ENCODE data around the gene FOXS1.
"Not testable (repeated sequence)": the region's sequence is repeated elsewhere in the genome, so short reads cannot be mapped to it uniquely, and the experiment has no call there.

FOXS1 gene

DNA sequence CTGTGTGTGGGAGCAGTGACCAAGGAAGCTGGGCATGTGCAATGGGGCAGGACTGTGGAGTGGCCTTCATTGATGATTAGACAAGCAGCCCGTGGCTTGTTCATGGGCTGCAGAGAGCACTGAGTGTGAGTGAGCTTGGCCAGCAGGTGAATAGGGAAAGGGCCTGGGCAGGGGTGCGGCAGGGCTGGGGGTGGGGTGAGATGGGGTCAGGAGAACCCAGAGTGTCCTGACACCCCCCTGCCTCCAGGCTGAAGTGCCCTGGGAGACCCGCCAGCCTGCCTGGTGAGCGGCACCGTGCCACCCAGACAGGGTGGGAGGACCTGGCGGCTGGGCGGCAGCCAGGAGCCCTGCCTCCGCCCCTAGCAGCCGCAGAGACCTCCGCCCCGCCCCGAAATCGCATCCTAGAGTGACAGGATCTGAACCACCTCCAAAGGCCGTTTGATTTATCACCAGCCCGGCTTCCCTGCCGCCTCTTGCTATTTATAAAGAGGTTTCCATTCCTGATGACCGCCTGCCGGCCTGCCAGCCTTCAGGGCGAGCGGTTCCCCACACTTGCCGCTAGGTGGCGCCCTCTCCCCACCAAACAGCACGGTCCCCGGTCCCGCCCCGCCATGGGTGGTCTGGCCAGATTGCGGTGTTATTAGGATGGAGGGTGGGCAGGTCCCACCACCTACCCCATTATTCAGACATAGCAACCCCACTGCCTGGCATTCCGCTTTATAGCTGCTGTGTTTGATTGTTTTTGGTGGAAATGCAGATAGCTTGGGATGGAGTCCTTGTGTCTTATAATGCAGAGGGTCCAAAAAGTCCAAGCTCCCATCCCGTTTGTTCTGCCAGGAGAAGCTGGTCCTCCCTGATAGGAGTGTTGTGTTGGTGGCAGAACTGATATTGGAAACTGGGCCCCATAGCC, 22.7 kb downstream of the FOXS1 start:
- peak; percentile 89 for DNase-seq (ENCODE audit: low spot score)

DNA sequence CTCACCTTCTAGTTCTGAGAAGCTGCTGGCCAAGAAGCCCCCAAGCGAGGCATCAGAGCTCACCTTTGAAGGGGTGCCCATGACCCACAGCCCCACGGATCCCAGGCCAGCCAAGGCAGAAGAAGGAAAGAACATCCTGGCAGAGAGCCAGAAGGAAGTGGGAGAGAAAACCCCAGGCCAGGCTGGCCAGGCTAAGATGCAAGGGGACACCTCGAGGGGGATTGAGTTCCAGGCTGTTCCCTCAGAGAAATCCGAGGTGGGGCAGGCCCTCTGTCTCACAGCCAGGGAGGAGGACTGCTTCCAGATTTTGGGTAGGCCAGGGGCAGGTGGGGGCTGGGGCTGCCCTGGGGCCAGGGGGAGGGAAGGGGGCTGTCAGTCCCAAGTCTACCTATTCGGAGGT, 24.0 kb downstream of the FOXS1 start:
- no peak for DNase-seq (ENCODE audit: low spot score)

DNA sequence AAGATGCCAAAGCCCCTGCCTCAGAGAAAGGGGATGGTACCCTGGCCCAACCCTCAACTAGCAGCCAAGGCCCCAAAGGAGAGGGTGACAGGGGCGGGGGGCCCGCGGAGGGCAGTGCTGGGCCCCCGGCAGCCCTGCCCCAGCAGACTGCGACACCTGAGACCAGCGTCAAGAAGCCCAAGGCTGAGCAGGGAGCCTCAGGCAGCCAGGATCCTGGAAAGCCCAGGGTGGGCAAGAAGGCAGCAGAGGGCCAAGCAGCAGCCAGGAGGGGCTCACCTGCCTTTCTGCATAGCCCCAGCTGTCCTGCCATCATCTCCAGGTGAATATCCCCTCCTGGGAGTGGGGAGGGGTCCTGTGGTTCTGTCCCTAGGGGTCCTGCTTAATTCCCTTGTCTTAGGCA, 25.2 kb downstream of the FOXS1 start:
- no peak for DNase-seq (ENCODE audit: low spot score)

DNA sequence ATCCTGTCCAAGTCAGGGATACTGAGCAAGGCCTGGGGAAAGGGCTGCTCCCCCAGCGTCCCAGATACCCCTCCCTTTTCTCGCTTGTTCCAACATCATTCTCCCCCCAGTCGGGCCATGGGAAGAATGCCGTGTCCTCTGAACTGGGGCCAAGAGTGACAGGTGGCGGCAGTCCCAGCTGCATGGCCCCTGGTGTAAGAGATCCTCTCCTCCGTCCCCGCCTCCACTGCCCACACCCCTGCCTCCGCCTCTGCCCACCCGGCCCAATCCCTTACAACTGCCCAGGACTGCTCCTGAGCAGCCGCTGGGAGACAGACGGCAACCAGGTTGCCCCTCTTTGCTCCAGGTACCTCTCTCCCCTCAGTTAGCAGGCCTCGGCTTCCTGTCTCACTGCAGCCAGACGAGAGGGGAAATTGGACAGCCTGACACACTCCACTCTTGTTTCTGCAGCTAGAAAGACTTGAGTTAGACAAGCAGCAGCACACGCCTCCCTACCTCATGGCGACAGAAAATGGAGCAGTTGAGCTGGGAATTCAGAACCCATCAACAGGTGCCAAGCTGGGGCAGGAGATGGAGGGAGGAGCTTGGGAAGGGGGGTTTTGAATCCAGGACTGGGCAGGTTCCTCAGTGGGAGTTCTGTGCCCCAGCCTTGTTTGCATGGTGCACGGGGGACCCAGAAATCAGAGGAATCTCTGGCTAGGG, 26.2 kb downstream of the FOXS1 start, which contains the start of gene MYLK2:
TSS of gene MYLK2 (plus strand) at position 274 of the 702 bp plus-strand sequence. CDS start at position 499, 225 bp downstream.
- no peak for DNase-seq (ENCODE audit: low spot score)

DNA sequence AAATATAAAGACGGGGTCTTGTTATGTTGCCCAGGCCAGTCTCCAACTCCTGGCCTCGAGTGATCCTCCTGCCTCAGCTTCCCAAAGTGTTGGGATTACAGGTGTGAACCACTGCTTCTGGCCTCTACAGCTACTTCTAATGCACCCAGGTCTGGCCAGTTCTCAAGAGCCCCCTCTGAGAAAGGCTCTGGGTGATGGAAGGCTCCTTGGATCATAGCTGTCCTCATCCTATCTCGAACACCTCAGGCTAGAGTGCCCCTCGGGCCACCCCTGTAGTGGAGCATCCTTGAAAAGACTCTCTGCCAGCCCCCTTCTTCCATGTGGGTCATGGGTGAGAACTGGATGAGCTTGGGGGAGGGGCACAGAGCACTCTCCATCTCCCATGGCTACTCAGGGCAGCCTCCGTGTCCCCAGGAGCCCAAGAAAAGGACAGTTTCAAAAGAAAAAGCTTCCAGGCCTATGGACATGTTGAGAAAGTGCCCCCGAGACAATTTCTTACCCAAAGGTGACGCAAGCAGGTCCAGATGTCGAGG, 27.0 kb downstream of the FOXS1 start:
- no peak for DNase-seq (ENCODE audit: low spot score)

DNA sequence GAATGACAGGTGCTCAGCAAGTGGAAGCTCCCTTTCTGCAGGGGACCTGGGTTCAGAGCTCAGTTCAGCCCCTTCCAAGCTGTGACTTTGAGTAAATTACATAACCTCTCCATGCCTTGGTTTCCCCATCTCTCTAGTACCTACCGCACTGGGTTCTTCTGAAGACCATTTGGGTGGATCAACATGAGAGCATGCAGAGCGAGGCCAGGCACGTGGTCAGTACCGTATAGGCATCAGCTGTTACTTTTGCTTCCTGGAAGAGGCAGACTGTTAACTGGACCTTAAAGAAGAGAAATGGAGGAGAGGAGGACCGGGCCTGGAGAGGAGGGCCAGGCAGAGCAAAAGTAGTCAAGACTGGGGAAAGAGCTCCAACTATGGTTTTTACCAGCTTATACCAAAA, 27.9 kb downstream of the FOXS1 start:
- no peak for DNase-seq (ENCODE audit: low spot score)

DNA sequence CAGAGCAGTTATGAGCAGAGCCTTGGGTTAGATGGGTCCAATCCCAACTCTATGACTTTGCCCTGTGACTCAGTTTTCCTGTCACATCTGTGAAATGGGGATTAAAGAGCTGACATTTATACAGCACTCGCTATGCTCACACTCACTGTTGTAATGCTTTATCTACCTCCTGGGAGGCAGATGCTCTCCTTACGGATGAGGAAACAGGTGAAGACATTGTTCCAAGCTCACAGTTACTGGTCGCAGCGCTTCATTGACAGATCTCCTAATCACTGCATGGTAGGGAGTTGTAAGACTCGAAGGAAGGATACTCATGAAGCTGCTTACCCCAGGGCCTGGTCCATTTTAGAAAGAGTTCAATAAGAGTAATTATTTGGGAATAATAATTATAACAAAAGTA, 29.2 kb downstream of the FOXS1 start:
- DNase-seq (ENCODE audit: low spot score) = no peak

DNA sequence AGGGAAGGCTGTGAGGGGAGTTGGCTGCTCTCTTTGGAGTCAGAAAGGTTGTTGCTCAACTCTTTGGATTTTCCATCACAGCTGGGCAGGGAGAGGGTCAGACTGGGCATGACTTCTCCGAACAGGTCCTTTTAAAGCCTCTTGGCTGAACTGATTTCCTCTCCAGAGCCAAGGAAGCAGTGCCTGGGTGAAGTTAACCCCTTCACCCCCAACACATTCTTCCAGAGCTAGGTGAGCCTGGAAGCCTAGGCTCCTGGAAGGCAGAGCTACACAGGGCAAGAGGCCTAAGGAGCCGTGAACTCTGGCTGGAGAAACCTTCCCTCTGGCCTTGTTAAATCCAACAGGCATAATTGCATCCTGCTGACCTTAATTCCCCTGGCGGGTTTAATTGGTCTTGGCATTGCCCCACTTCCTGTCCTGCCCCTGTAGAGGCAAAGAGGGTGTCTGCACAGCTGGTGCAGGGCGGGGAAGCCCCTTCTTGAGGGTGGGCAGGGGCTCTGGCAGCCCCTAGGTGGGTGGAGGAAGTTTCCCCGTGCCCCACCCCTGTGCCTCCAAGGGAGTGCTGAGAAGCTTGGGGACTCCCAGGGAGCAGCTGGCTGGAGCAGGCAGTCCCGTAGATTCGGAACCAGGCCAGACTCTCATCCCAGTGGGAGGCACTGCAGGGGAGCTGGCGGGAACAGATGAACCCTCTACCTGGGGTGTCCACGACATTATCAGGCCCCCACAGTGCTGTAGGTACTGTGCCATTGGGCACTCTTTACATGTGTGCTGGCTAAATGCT, 29.8 kb downstream of the FOXS1 start:
- DNase-seq (ENCODE audit: low spot score) = peak; percentile 60

DNA sequence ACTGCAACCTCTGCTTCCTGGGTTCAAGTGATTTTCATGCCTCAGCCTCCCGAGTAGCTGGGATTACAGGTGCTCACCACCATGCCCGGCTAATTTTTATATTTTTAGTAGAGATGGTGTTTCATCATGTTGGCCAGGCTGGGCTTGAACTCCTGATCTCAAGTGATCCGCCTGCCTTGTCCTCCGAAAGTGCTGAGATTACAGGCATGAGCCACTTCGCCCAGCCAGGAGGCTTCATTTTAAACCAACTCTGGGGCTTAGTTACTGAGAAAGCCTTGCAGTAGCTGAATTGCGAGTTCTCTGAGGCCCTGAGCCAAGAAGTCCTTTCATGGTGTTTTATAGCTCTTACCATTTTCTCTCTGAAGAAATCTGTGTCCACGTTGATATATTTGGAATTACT, 31.3 kb downstream of the FOXS1 start:
- DNase-seq (ENCODE audit: low spot score) = not testable (repeated sequence)

DNA sequence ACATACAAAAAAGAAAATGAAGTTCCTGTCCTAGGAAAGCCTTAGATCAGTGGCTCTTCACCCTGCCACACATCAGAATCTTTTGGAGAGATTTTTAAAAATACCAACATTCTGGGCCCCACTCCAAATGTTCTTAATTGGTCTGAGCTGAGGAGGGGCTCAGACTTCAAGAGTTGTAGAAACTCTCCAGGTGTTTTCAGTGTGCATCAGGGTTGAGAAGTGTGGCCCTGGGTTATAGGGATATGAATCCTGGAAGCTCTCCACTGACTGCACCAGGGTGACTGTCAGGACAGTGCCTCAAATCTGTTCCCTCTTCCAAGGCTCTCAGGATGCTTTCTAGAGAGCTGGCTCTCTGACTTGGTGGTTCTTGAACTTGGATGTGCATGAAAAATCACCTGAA, 31.8 kb downstream of the FOXS1 start:
- DNase-seq (ENCODE audit: low spot score) = no peak

DNA sequence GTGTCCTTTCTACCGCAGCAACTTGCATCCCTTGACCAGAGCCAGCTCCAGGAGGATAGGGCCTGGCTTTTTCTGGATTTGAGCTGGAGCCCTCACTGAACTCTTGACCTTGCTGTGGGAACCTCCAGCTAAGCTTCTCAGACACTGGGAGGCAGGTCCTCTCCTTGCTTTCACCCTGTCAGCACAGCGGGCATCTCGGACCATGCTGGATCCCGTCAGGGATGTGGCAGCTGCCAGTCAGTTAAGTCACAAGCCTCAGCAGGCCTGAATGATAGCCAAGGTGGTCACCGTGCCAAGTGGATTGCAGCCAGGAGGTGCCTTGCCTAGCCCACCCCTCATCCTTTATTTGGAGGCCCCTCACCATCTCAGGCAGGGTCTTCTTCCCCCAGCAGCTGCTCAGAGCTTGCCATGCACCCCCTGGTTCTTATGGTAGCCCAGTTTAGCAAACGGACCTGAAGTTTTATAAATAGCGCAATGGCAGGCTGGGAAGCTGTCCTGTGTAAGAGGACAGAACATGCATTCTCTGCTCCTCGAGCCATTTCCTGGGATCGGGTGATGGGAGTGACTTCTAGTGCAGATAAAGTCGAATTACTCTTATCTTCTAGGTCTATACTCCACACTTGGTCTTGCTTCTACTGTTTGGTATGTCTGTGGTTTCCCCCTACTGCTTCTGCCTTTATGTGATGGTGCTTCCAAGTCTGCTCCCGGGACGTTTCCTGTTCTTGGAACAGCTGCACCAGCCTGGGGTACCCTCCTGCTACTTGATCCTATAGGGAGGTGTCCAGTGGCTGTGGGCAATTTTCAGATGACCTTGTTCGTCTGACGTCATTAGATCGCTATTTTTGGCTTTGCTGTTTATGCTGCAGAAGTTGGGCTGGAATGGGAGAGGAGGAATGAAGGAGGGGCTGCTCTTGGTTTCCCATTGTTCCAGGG, 33.3 kb downstream of the FOXS1 start:
- no peak for DNase-seq (ENCODE audit: low spot score)

DNA sequence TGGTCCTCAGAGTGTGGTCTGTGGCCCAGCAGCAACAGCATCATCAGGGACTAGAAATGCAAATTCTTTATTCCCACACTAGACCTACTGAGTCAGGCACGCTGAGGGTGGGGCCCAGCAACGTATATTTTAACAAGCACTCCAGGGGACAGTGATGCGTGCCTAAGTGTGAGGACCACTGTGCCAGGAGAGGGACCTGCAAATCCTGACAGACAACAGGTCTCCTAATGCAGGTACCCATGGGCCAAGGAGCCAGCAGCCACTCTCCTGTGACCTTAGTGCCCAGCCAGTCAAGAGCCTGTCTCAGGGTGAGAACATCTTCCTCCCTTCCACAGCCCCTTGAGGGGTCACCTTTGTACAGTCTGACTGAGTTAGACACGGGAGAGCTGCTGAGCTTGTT, 34.2 kb downstream of the FOXS1 start:
- DNase-seq (ENCODE audit: low spot score) = no peak

DNA sequence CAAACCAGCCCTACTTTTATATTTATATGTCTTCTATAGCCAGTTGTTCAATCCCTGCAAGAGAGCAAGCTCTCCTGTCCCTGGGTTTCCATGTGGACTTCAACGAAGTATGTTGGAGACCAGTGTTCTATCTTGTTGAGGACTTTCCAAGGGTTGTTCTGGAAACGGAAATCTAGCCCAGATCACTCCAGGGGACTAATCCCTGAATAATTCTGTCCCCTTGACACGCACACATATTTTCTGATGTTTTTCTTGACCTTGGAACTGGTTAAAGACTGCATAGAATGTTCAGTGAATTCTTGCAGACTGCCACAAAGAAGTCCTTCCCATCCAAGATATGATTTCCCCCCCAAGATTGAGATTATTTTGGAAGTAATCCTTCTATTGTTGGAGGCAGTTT, 35.7 kb downstream of the FOXS1 start:
- no peak for DNase-seq (ENCODE audit: low spot score)

DNA sequence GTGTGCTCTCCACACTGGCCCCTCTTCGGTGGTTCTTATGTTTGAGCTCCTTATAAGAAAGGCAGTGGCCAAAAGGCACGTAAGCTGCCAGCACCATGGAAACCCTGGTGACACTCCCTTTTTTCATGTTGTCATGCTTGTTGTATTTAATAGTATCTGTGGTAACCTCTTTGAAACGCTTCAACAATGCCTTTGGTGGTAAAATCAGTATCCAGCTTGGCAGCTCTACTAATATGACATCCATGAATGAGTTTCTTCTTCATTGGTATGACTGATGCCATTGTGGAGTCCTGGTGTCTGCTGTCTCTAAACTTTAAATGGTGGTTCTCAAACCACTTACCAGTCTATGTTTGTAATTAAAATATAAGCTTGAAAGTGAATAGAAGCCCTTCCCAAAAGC, 36.9 kb downstream of the FOXS1 start:
- DNase-seq (ENCODE audit: low spot score) = no peak

DNA sequence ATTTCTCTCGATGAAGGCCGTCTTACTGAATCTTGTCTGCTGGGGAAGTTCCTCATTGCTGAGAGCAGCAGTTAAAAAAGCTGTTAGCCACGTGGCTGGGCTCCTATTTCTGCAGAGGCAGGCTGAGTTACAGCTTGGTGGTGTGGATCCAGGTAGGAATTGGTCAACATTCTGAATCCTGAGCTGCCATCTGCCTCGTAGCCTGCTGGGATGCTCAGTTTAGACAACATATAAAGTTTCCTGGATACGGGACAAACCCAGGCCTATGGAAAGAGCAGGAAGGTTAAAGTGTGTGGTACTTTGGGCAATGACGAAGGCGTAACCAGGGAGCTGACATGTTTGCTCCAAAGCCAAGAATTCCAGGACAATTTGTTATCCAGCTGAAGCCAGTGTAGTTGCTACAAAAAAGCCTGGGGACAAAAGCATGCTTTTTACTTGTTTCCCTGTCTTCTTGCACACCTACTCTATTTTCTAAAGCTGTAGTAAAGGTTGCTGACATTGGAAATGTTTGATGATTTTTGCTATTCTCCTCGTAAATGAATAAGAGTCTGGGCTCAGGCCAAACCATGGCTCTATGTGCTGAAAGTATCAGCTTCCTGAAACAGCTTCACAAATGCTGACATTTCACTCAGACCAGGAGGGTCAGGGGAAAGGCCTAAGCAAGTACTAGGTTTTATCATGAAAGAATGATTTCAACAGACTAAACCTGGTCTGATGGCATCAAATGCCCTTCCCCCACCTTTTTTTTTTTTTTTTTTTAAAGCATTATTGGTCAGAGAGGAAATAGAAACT, 38.6 kb downstream of the FOXS1 start:
- no peak for DNase-seq (ENCODE audit: low spot score)

DNA sequence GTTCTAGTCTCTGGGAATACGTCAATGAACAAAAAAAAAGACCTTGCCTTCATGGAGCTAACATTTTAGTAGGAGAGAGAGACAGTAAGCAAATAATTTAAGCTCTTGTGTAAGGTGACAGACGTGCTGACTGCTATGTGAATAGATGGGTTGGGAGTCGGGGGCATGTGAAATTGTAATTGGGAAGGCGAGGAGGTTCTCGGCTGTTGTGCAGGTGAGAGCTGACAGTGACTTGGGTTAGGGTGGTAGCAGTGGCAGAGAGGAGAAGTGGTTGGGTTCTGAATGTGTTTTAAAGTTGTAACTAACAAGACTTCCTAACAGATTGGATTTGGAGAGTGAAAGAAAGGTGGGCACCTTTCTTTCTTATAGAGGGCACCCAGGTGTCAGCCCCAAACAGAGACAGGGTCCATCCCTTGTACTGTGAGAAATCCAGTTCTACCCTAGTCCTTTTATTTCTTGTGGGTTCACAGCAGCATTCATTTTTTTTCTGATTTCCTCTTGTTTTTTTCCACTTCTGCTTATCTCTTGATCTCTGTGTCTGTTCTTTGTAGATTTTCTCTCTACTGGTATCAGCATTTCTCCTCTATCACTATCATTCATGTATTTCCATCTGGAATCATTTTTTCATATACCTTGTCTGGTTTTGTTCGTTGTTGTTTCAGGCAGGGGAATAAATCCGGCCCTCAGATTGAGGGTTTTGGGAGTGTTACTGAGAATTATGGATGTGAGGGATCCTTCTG, 41.7 kb downstream of the FOXS1 start:
- DNase-seq (ENCODE audit: low spot score) = no peak

DNA sequence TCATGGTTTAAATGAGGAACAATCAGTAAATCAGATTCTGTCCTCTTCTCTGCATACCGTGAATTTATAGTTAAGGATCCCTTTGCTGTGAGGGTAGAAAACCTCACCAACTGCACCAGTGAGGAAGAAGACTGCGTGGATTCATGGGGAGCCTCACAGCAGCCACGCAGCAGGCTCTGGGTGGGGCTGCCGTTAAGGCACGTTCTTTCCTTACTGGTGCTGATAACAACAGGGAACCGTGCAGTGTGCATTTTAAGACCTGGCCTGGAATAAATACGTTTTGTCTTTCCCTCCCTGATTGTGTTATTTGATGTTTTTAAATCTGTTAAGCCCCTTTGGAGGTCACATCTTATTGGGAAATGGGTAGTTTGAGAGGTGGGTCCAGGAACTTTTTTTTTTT, 43.9 kb downstream of the FOXS1 start:
- no peak for DNase-seq (ENCODE audit: low spot score)

DNA sequence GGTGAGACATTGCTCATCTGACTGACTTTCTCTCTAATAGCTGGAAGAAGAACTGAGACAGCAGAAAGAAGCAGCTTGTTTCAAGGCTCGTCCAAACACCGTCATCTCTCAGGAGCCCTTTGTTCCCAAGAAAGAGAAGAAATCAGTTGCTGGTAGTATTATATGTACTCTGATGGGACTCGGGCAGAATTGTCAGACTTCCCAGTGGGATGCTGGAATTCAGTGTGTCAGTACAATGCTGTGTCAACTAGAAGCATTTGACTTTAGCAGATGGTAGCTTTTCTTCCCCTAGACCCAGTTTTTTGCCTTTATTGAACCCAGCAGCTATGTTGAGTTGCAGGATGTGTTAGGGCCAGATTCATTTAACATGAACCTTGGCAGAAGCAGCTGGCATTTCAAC, 48.0 kb downstream of the FOXS1 start:
- DNase-seq (ENCODE audit: low spot score) = no peak

All from AG08395 (cell line).